HFF-Myc (cell line): ENCODE measurements around the gene CAV2.

ENCODE experiments used
- DNase-seq: peaks from one replicate; pipeline ENCODE4 v3.0.0-alpha.2; 2011; ENCODE audit warnings: low read depth; ENCODE audit errors: extremely low read depth
- H3K4me3 ChIP-seq: replicated peaks from 2 replicates; pipeline ENCODE4 v1.5.1; 2011; ENCODE audit warnings: low read depth, mild to moderate bottlenecking, control low read depth, low read length
- TF ChIP-seq, protein P1 (sequence below): IDR thresholded peaks from 2 replicates; pipeline ENCODE4 v1.5.1; 2012; ENCODE audit warnings: mild to moderate bottlenecking, low read depth, low read length, control low read depth; ENCODE audit errors: missing control alignments

Gene CAV2

DNA sequence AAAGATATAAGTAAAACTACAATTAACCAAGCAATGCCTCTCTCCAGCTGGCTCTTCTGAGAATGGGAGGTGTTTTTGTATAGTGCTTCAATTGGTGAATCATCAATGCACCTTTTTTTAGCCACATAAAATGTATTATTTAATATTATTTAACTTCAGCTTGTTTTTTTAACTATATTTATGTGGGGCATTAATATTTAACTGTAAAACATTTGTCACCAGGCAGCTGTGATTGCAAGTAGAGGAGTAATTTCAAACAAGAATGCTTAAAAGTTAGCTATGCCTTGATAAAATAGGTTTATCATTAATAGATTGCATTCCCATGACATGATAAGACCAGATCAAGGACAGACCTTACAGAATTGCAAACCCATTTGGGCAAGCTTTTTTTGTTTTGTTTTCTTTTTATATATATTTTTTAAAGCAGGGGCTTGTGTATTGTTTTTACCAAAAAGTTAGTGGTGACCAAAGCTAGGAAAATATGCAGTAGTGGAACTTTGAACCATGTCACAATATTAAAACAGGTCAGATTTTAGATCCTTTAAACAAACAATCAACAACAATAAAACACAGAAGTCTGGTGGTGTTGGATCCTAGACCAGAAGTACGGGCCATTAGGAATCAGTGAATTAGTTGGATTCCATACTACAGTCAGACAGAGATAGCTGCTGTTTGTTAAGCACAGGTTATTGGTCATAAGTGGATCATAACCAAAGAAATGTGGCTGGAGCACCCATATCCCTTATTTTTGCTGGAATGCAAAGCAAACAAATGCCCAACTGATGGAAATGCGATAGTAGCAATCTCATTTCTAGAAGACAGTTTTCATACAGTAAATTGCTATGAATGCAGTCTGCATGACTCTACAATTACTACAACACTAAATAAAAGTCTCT, 2.9 kb downstream of the CAV2 start:
- peak overlapping the region; percentile 86 for H3K4me3 ChIP-seq
- DNase-seq: no peak
- TF ChIP-seq, protein P1, sequence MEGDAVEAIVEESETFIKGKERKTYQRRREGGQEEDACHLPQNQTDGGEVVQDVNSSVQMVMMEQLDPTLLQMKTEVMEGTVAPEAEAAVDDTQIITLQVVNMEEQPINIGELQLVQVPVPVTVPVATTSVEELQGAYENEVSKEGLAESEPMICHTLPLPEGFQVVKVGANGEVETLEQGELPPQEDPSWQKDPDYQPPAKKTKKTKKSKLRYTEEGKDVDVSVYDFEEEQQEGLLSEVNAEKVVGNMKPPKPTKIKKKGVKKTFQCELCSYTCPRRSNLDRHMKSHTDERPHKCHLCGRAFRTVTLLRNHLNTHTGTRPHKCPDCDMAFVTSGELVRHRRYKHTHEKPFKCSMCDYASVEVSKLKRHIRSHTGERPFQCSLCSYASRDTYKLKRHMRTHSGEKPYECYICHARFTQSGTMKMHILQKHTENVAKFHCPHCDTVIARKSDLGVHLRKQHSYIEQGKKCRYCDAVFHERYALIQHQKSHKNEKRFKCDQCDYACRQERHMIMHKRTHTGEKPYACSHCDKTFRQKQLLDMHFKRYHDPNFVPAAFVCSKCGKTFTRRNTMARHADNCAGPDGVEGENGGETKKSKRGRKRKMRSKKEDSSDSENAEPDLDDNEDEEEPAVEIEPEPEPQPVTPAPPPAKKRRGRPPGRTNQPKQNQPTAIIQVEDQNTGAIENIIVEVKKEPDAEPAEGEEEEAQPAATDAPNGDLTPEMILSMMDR: no peak

DNA sequence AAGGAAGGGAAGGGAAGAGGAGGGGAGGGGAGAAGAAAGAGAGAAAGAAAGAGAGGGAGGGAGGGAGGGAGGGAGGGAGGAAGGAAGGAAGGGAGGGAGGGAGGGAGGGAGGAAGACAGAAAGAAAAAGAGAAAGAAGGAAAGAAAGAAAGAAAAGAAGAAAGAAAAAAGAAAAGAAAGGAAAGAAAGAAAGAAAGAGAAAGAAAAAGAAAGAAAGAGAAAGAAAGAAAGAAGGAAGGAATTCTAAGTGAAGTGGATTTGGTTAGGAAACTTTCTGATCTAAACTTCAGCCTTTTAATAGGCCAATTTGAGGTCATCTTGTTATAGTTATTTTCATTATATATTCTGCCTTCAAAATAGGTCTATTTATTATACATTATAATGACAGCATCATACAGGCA, 4.3 kb downstream of the CAV2 start:
- no peak for DNase-seq
- H3K4me3 ChIP-seq: no peak overlapping the region
- TF ChIP-seq, protein P1: no peak

DNA sequence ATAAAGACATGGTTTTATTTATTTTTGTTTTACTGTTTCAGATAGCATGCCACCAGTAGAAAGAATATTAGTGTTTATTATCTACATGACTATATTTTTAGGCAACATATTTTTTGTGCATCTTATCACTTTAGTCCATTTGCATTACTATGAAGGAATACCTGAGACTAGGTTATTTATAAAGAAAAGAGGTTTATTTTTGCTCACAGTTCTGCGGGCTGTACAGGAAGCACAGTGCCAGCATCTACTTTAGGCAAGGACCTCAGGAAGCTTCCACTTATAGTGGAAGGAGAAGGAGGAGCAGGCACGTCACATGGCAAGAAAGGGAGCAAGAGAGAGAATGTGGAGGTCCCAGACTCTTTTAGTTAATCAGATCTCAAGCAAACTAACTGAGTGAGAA, 5.7 kb downstream of the CAV2 start:
- no peak overlapping the region for H3K4me3 ChIP-seq
- TF ChIP-seq, protein P1: no peak
- DNase-seq: no peak

GRCh38 chr7:116505823-116506222, 6.3 kb downstream of the CAV2 start:
- TF ChIP-seq, protein P1: no peak
- no peak for DNase-seq
- H3K4me3 ChIP-seq: no peak overlapping the region

GRCh38 chr7:116509982-116510579, 10.5 kb downstream of the CAV2 start:
- no peak for DNase-seq
- TF ChIP-seq, protein P1: no peak

GRCh38 chr7:116510795-116511194, 11.3 kb downstream of the CAV2 start:
- no peak for DNase-seq
- TF ChIP-seq, protein P1: no peak
- no peak overlapping the region for H3K4me3 ChIP-seq

More at GRCh38 chr7:116509982-116510579, 10.5 kb downstream of the CAV2 start:
- H3K4me3 ChIP-seq: no peak overlapping the region
